ENCODE data around the gene ABCB7.

GRCh38 chrX:75086731-75087195 is 69.3 kb downstream of the ABCB7 start:
- TF ChIP-seq CTCF (IDR thresholded peaks at IDR 0.05; ENCODE audit: low read depth, low read length) (no peak), MYC (IDR thresholded peaks at IDR 0.05; ENCODE audit: low read depth, low read length) (no peak), POLR2A (IDR thresholded peaks at IDR 0.05; ENCODE audit: extremely low read depth, insufficient read length) (no peak), MAX (IDR thresholded peaks at IDR 0.05; ENCODE audit: low read depth, low read length) (no peak)

Measured in NB4 (cell line).